IMR-90 (cell line): ENCODE measurements around the gene SPACA5. TPM values are rescaled to one million over a fixed set of nuclear protein-coding genes. Genes with fewer than 3 reads are reported as not detected.

Experiments used
- ATAC-seq: fragments of 200-7000 bp; cut with Tn5 transposase; 2 replicates; pipeline ENCODE4 v1.9.1; 2020; ENCODE audit warnings: low read depth, mild to moderate bottlenecking, moderate library complexity
- BruUV-seq: library from RNA; stranded (reverse); fragments of 400-500 nt; replicated peaks from 2 replicates; lab custom pipeline; 2021; lab: Mats Ljungman, UMichigan
- CTCF ChIA-PET: fragments of 300-600 bp; formaldehyde crosslinking; extraction: SDS; loops from one replicate; lab custom pipeline; 2021; ENCODE audit warnings: antibody characterized with exemption; lab: Yijun Ruan, JAX
- POLR2A ChIA-PET: fragments of 300-600 bp; sonication (Branson Sonifier 250); formaldehyde crosslinking; loops from one replicate; lab custom pipeline; 2022; ENCODE audit warnings: antibody characterized with exemption; ENCODE audit not compliant: unreplicated experiment; lab: Charles Lee
- DNase-seq: peaks from one replicate; pipeline ENCODE4 v3.0.0; 2013
- H2AFZ ChIP-seq: replicated peaks from 2 replicates; pipeline ENCODE3; 2013; ENCODE audit warnings: low read length, mild to moderate bottlenecking; ENCODE audit not compliant: poor library complexity
- H2AK5ac ChIP-seq: 2 replicates; pipeline ENCODE4 v1.6.1; 2013; ENCODE audit warnings: low read depth, low read length, inconsistent platforms
- H2AK9ac ChIP-seq: replicated peaks from 2 replicates; pipeline ENCODE3; 2013; ENCODE audit warnings: mild to moderate bottlenecking, low read depth, low read length, moderate library complexity; ENCODE audit not compliant: poor library complexity
- H2BK120ac ChIP-seq: 2 replicates; pipeline ENCODE4 v1.6.1; 2013; ENCODE audit warnings: low read depth, low read length, inconsistent platforms
- H2BK15ac ChIP-seq: 3 replicates; pipeline ENCODE4 v1.6.1; 2013; ENCODE audit warnings: low read depth, low read length, inconsistent platforms
- H2BK20ac ChIP-seq: 2 replicates; pipeline ENCODE4 v1.6.1; 2013; ENCODE audit warnings: low read depth, mild to moderate bottlenecking, inconsistent platforms, low read length, moderate library complexity
- H2BK5ac ChIP-seq: 2 replicates; pipeline ENCODE4 v1.6.1; 2013; ENCODE audit warnings: mild to moderate bottlenecking, low read depth, low read length, inconsistent platforms; ENCODE audit not compliant: poor library complexity, severe bottlenecking
- H3K14ac ChIP-seq: replicated peaks from 2 replicates; pipeline ENCODE4 v1.6.1; 2013; ENCODE audit warnings: low read depth, low read length, inconsistent platforms
- H3K18ac ChIP-seq: 2 replicates; pipeline ENCODE4 v1.6.1; 2013; ENCODE audit warnings: low read depth, low read length, control low read depth
- H3K23ac ChIP-seq: 2 replicates; pipeline ENCODE4 v1.6.1; 2013; ENCODE audit warnings: low read depth, low read length, inconsistent platforms
- H3K27ac ChIP-seq: 2 replicates; pipeline ENCODE4 v1.5.1; 2013; ENCODE audit warnings: mild to moderate bottlenecking, control low read depth, low read length; ENCODE audit not compliant: insufficient read depth
- H3K27me3 ChIP-seq: 2 replicates; pipeline ENCODE4 v1.6.1; 2013; ENCODE audit warnings: low read length; ENCODE audit not compliant: control insufficient read depth, insufficient read depth
- H3K36me3 ChIP-seq: 2 replicates; pipeline ENCODE4 v1.6.1; 2013; ENCODE audit warnings: low read length, mixed read lengths; ENCODE audit not compliant: control insufficient read depth, insufficient read depth
- H3K4ac ChIP-seq: 2 replicates; pipeline ENCODE4 v1.6.1; 2013; ENCODE audit warnings: low read depth, low read length, inconsistent platforms
- H3K4me1 ChIP-seq: 2 replicates; pipeline ENCODE4 v1.6.1; 2013; ENCODE audit warnings: low read length, mixed read lengths; ENCODE audit not compliant: control insufficient read depth, insufficient read depth
- H3K4me2 ChIP-seq: 2 replicates; pipeline ENCODE4 v1.6.1; 2013; ENCODE audit warnings: low read depth, mild to moderate bottlenecking, control low read depth, low read length, moderate library complexity
- H3K4me3 ChIP-seq: 2 replicates; pipeline ENCODE4 v1.5.1; 2013; ENCODE audit warnings: low read depth, mild to moderate bottlenecking, control low read depth, low read length, moderate library complexity; ENCODE audit not compliant: insufficient read depth
- H3K56ac ChIP-seq: 2 replicates; pipeline ENCODE4 v1.6.1; 2013; ENCODE audit warnings: low read length, inconsistent platforms; ENCODE audit not compliant: insufficient read depth; ENCODE audit errors: extremely low read depth
- H3K79me1 ChIP-seq, 2 experiments: 2 replicates each; pipeline ENCODE4 v1.6.1; 2013; ENCODE audit warnings: low read length in 2 of 2, inconsistent platforms in 1 of 2, low read depth in 1 of 2
- H3K9ac ChIP-seq: 2 replicates; pipeline ENCODE4 v1.6.1; 2013; ENCODE audit warnings: low read depth, low read length, control low read depth
- H3K9me1 ChIP-seq: 2 replicates; pipeline ENCODE4 v1.6.1; 2013; ENCODE audit warnings: low read length, inconsistent platforms; ENCODE audit not compliant: insufficient read depth
- H3K9me3 ChIP-seq: 2 replicates; pipeline ENCODE4 v1.6.1; 2013; ENCODE audit warnings: low read length; ENCODE audit not compliant: control insufficient read depth, insufficient read depth
- H4K20me1 ChIP-seq: 2 replicates; pipeline ENCODE4 v1.6.1; 2013; ENCODE audit warnings: low read length, inconsistent platforms; ENCODE audit not compliant: insufficient read depth
- H4K5ac ChIP-seq: 2 replicates; pipeline ENCODE4 v1.6.1; 2013; ENCODE audit warnings: mild to moderate bottlenecking, low read depth, low read length, control low read depth
- H4K8ac ChIP-seq, 2 experiments: 2 replicates each; pipeline ENCODE4 v1.6.1; 2013; ENCODE audit warnings: low read depth in 2 of 2, low read length in 2 of 2, control low read depth in 1 of 2, inconsistent platforms in 1 of 2
- H4K91ac ChIP-seq: 2 replicates; pipeline ENCODE4 v1.6.1; 2013; ENCODE audit warnings: low read depth, low read length, inconsistent platforms; ENCODE audit not compliant: insufficient read depth
- CHD1 ChIP-seq: IDR thresholded peaks from 2 replicates; pipeline ENCODE4 v1.6.1; 2012; ENCODE audit warnings: low read depth, low read length, improper control_type of control experiment
- CTCF ChIP-seq: conservative IDR thresholded peaks from 2 replicates; pipeline ENCODE4 v1.5.1; 2012; ENCODE audit warnings: mild to moderate bottlenecking, low read depth, low read length, improper control_type of control experiment
- ELK1 ChIP-seq: fragments of 150-350 bp; IDR thresholded peaks from 2 replicates; pipeline ENCODE4 v1.6.1; 2016; ENCODE audit warnings: low read depth, mild to moderate bottlenecking, low read length, moderate library complexity, borderline replicate concordance
- FOS ChIP-seq: fragments of 150-350 bp; IDR thresholded peaks from 2 replicates; pipeline ENCODE4 v1.6.1; 2016; ENCODE audit warnings: low read depth, low read length
- RCOR1 ChIP-seq: IDR thresholded peaks from 2 replicates; pipeline ENCODE4 v1.6.1; 2012; ENCODE audit warnings: mild to moderate bottlenecking, low read length, improper control_type of control experiment; ENCODE audit not compliant: insufficient replicate concordance
- RFX5 ChIP-seq: IDR thresholded peaks from 2 replicates; pipeline ENCODE4 v1.8.0; 2012; ENCODE audit warnings: low read depth, mild to moderate bottlenecking, low read length, moderate library complexity
- SMC3 ChIP-seq: fragments of 150-350 bp; IDR thresholded peaks from 2 replicates; pipeline ENCODE4 v1.6.1; 2016; ENCODE audit warnings: low read depth, mild to moderate bottlenecking, antibody characterized with exemption, low read length, moderate library complexity
- WGBS, 2 experiments: methylation state at CpG; one replicate each; pipeline versions ENCODE4 v1.1.5 to v1.1.7; 2013; ENCODE audit warnings: missing lambda C conversion rate in 2 of 2; ENCODE audit not compliant: insufficient read length in 1 of 2; ENCODE audit errors: extremely low coverage in 2 of 2; 5-methylcytosine and 5-hydroxymethylcytosine counted together
- dilution Hi-C: fragments of 300-500 bp; cut with HindIII; formaldehyde crosslinking; loops from one replicate; pipeline ENCODE4 v1.14.3; 2018; ENCODE audit warnings: low sequenced_read_pairs; ENCODE audit not compliant: unreplicated experiment
- in situ Hi-C: fragments of 300-500 bp; cut with MboI; formaldehyde crosslinking; loops from 3 replicates; pipeline ENCODE4 v1.14.3; 2019; ENCODE audit warnings: low sequenced_read_pairs, inconsistent platforms, mixed read lengths
- intact Hi-C: fragments of 100-400 bp; cut with micrococcal nuclease; formaldehyde crosslinking; loops from 2 replicates; pipeline ENCODE4 v1.10.0; 2022
- polyA plus RNA-seq, 3 experiments: library from polyadenylated mRNA; depleted of rRNA; stranded (reverse); fragments of >200 nt; gene quantifications; 2 replicates each; pipeline ENCODE4 v1.2.3, GENCODE V29; 2012; ENCODE audit warnings: low replicate concordance in 1 of 3
- total RNA-seq: library from RNA; depleted of rRNA; stranded (reverse); fragments of >200 nt; gene quantifications from 2 replicates; pipeline ENCODE4 v1.2.3, GENCODE V29; 2012; rRNA removed

SPACA5 gene
- total and polyA plus RNA-seq, 2 of the 4 experiments (the other 2 are of a cell fraction) = not detected

GRCh38 chrX:48059296-48059639 lies 52.5 kb downstream of the SPACA5 start:
- H3K4ac ChIP-seq = no peak overlapping the region
- H2AFZ ChIP-seq = no peak overlapping the region
- WGBS, 2 experiments = no CpG with 5 or more reads among the region's 1 CpG
- no peak overlapping the region for H3K56ac ChIP-seq
- peaks cover 2% of the 10 kb centered on the region for H3K36me3 ChIP-seq
- H2BK120ac ChIP-seq = no peak overlapping the region
- no peak overlapping the region for H2BK15ac ChIP-seq
- no peaks in the 10 kb centered on the region for H3K27me3 ChIP-seq
- no peak for TF ChIP-seq ELK1
- TF ChIP-seq RCOR1 = no peak
- no peak for TF ChIP-seq RFX5
- TF ChIP-seq CTCF = no peak
- TF ChIP-seq SMC3 = no peak
- TF ChIP-seq FOS = no peak
- TF ChIP-seq CHD1 = no peak
- in situ Hi-C loops (no loop called here), dilution Hi-C loops (no loop called here), intact Hi-C loops (no loop called here)
- H4K91ac ChIP-seq = no peak overlapping the region
- H3K79me1 ChIP-seq = no peaks in the 10 kb centered on the region
- no peak overlapping the region for H2AK5ac ChIP-seq
- no peak overlapping the region for H3K23ac ChIP-seq
- no peak overlapping the region for H3K18ac ChIP-seq
- no peak overlapping the region for H3K14ac ChIP-seq
- no peak for ATAC-seq
- no TSS peak for BruUV-seq
- H2BK20ac ChIP-seq = no peak overlapping the region
- no peak overlapping the region for H3K4me3 ChIP-seq
- no peak overlapping the region for H3K27ac ChIP-seq
- no peak overlapping the region for H2BK5ac ChIP-seq
- H4K8ac ChIP-seq = no peak overlapping the region
- H2AK9ac ChIP-seq = no peak overlapping the region
- ChIA-PET CTCF (no interaction called here), POLR2A (no interaction called here)
- H4K5ac ChIP-seq = no peak overlapping the region
- DNase-seq = no peak
- H4K20me1 ChIP-seq = no peaks in the 10 kb centered on the region
- H3K4me2 ChIP-seq = no peak overlapping the region
- no peak overlapping the region for H3K9ac ChIP-seq
- H3K9me1 ChIP-seq = no peaks in the 10 kb centered on the region
- H3K4me1 ChIP-seq = no peaks in the 10 kb centered on the region
- H3K9me3 ChIP-seq = peaks cover 19% of the 10 kb centered on the region

Other genes with a start within 250 kb of the SPACA5 start
- 4.5 and 5.6 TPM in 2 replicates for gene ZNF81, start 170.1 kb upstream of the SPACA5 start, total RNA-seq
- 2.1 TPM in 2 replicates for gene ZNF81, start 170.1 kb upstream of the SPACA5 start, polyA plus RNA-seq (2012; rRNA removed)
- 3.0 and 3.3 TPM in 2 replicates for gene ZNF182, start 3.0 kb upstream of the SPACA5 start, total RNA-seq
- 1.3 and 1.7 TPM in 2 replicates for gene ZNF182, start 3.0 kb upstream of the SPACA5 start, polyA plus RNA-seq (2012; rRNA removed)
- gene ZNF630, start 64.7 kb downstream of the SPACA5 start, total RNA-seq = 0.28 and 0.54 TPM in 2 replicates
- gene ZNF630, start 64.7 kb downstream of the SPACA5 start, polyA plus RNA-seq (2012; rRNA removed) = 0.24 TPM in 2 replicates
- not detected in 2 replicates for gene SPACA5B, start 123.6 kb downstream of the SPACA5 start, total RNA-seq
- gene SPACA5B, start 123.6 kb downstream of the SPACA5 start, polyA plus RNA-seq (2012; rRNA removed) = not detected in 2 replicates
- gene SSX5, start 189.8 kb downstream of the SPACA5 start, total RNA-seq = not detected in 2 replicates
- gene SSX5, start 189.8 kb downstream of the SPACA5 start, polyA plus RNA-seq (2012; rRNA removed) = not detected in 2 replicates
- gene SSX1, start 248.4 kb downstream of the SPACA5 start, total RNA-seq = not detected in 2 replicates
- not detected in 2 replicates for gene SSX1, start 248.4 kb downstream of the SPACA5 start, polyA plus RNA-seq (2012; rRNA removed)